Measurements from ENCODE around the gene STRAP. TPM values are rescaled to one million over a fixed set of nuclear protein-coding genes. Genes with fewer than 3 reads are reported as not detected.

The STRAP gene
- total and polyA plus RNA-seq, 2 experiments from 2014 or later: 229 to 403 TPM

DNA sequence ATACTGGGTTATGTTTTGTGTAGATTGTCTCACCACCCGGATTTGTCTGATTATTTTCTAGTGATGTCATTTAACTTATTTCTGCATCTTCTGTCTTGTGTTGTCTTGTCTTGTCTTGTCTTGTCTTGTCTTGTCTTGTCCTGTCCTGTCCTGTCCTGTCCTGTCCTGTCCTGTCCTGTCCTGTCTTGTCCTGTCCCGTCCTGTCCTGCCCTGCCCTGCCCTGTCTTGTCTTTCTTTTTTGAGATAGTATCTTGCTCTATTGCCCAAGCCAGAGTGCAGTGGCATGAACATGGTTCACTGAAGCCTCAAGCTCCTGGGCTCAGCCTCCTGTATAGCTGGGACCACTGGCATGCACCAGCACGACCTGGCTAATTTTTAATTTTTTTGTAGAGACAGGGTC, 54.6 kb downstream of the STRAP start:
- Histone ChIP-seq H2AFZ (no peak overlapping the region), H3K36me3 (ENCODE audit: insufficient read depth) (no peaks in the 10 kb centered on the region), H3K79me2 (replicated peaks; ENCODE audit: insufficient read depth) (no peaks in the 10 kb centered on the region), H3K27me3 (ENCODE audit: insufficient read depth) (no peaks in the 10 kb centered on the region), H3F3A (replicated peaks; ENCODE audit: low read depth) (no peaks in the 10 kb centered on the region), H4K20me1 (replicated peaks; ENCODE audit: insufficient read depth) (no peaks in the 10 kb centered on the region), H3K9me2 (ENCODE audit: insufficient read depth) (no peaks in the 10 kb centered on the region), H3K27ac (ENCODE audit: low read depth) (no peak overlapping the region), H3K4me2 (no peak overlapping the region), H3K4me3 (no peak overlapping the region), H3K4me1 (ENCODE audit: insufficient read depth) (no peaks in the 10 kb centered on the region)
- Mint-ChIP-seq H3K27me3 (ENCODE audit: insufficient read depth, low read depth, poor library complexity) (peaks cover 1% of the 10 kb centered on the region), H3K4me3 (no peak overlapping the region), H3K27ac (no peak overlapping the region; the same call in 1 of the 2 replicates), H3K4me1 (peaks cover 1% of the 10 kb centered on the region; the same call in 2 of the 3 replicates), H3K9me3 (no peaks in the 10 kb centered on the region; the same call in 2 of the 3 replicates), H3K36me3 (ENCODE audit: low read depth) (peaks cover 4% of the 10 kb centered on the region; the same call in 2 of the 3 replicates)
- DNase-seq (ENCODE audit: low spot score) (no peak), ATAC-seq (no peak)
- TF ChIP-seq NANOG (IDR thresholded peaks at IDR 0.05; ENCODE audit: borderline replicate concordance) (no peak), EZH2phosphoT487 (IDR thresholded peaks at IDR 0.05; ENCODE audit: unreplicated experiment) (no peak), ZNF114 (CRISPR knock-in tag; IDR thresholded peaks at IDR 0.05) (no peak)
- TF ChIP-seq, protein P1, sequence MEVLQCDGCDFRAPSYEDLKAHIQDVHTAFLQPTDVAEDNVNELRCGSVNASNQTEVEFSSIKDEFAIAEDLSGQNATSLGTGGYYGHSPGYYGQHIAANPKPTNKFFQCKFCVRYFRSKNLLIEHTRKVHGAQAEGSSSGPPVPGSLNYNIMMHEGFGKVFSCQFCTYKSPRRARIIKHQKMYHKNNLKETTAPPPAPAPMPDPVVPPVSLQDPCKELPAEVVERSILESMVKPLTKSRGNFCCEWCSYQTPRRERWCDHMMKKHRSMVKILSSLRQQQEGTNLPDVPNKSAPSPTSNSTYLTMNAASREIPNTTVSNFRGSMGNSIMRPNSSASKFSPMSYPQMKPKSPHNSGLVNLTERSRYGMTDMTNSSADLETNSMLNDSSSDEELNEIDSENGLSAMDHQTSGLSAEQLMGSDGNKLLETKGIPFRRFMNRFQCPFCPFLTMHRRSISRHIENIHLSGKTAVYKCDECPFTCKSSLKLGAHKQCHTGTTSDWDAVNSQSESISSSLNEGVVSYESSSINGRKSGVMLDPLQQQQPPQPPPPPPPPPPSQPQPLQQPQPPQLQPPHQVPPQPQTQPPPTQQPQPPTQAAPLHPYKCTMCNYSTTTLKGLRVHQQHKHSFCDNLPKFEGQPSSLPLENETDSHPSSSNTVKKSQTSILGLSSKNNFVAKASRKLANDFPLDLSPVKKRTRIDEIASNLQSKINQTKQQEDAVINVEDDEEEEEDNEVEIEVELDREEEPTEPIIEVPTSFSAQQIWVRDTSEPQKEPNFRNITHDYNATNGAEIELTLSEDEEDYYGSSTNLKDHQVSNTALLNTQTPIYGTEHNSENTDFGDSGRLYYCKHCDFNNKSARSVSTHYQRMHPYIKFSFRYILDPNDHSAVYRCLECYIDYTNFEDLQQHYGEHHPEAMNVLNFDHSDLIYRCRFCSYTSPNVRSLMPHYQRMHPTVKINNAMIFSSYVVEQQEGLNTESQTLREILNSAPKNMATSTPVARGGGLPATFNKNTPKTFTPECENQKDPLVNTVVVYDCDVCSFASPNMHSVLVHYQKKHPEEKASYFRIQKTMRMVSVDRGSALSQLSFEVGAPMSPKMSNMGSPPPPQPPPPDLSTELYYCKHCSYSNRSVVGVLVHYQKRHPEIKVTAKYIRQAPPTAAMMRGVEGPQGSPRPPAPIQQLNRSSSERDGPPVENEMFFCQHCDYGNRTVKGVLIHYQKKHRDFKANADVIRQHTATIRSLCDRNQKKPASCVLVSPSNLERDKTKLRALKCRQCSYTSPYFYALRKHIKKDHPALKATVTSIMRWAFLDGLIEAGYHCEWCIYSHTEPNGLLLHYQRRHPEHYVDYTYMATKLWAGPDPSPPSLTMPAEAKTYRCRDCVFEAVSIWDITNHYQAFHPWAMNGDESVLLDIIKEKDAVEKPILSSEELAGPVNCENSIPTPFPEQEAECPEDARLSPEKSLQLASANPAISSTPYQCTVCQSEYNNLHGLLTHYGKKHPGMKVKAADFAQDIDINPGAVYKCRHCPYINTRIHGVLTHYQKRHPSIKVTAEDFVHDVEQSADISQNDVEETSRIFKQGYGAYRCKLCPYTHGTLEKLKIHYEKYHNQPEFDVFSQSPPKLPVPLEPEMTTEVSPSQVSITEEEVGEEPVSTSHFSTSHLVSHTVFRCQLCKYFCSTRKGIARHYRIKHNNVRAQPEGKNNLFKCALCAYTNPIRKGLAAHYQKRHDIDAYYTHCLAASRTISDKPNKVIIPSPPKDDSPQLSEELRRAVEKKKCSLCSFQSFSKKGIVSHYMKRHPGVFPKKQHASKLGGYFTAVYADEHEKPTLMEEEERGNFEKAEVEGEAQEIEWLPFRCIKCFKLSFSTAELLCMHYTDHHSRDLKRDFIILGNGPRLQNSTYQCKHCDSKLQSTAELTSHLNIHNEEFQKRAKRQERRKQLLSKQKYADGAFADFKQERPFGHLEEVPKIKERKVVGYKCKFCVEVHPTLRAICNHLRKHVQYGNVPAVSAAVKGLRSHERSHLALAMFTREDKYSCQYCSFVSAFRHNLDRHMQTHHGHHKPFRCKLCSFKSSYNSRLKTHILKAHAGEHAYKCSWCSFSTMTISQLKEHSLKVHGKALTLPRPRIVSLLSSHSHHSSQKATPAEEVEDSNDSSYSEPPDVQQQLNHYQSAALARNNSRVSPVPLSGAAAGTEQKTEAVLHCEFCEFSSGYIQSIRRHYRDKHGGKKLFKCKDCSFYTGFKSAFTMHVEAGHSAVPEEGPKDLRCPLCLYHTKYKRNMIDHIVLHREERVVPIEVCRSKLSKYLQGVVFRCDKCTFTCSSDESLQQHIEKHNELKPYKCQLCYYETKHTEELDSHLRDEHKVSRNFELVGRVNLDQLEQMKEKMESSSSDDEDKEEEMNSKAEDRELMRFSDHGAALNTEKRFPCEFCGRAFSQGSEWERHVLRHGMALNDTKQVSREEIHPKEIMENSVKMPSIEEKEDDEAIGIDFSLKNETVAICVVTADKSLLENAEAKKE (CRISPR knock-in tag; IDR thresholded peaks at IDR 0.05): no peak

DNA sequence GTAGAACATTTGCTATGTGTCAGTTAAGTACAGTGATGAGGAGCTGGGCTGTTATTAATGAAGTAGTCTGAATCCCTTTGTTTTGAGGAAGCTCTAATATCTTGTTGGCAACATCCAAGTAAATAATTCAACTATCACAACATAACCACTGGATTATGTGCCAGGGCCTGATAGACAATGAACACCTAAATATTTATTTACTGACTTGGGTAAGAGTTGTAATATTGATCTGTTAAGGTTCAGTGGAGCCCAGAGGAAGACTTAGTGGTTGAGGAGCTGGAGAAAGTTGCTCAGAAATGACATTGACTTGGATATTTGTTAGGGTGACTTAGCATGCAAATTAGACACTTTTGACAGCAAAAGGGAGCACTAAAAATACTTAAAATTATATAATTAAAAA, 55.7 kb downstream of the STRAP start:
- Mint-ChIP-seq H3K4me1 (peaks cover 10% of the 10 kb centered on the region), H3K4me3 (no peak overlapping the region), H3K9me3 (no peaks in the 10 kb centered on the region; the same call in 2 of the 3 replicates), H3K36me3 (ENCODE audit: low read depth) (peaks cover 4% of the 10 kb centered on the region; the same call in 2 of the 3 replicates), H3K27ac (no peak overlapping the region), H3K27me3 (ENCODE audit: insufficient read depth, low read depth, poor library complexity) (peaks cover 1% of the 10 kb centered on the region)
- Histone ChIP-seq H3K79me2 (replicated peaks; ENCODE audit: insufficient read depth) (no peaks in the 10 kb centered on the region), H4K20me1 (replicated peaks; ENCODE audit: insufficient read depth) (no peaks in the 10 kb centered on the region), H3K27me3 (ENCODE audit: insufficient read depth) (no peaks in the 10 kb centered on the region), H3K4me2 (no peak overlapping the region), H3K27ac (ENCODE audit: low read depth) (no peak overlapping the region), H3K4me3 (no peak overlapping the region), H3K4me1 (ENCODE audit: insufficient read depth) (peaks cover 9% of the 10 kb centered on the region; the same call in 1 of the 2 replicates), H3F3A (replicated peaks; ENCODE audit: low read depth) (no peaks in the 10 kb centered on the region), H2AFZ (no peak overlapping the region), H3K36me3 (ENCODE audit: insufficient read depth) (no peaks in the 10 kb centered on the region), H3K9me2 (ENCODE audit: insufficient read depth) (no peaks in the 10 kb centered on the region)
- ATAC-seq: no peak
- no peak for DNase-seq (ENCODE audit: low spot score)
- TF ChIP-seq CREB1 (CRISPR knock-in tag; IDR thresholded peaks at IDR 0.05; ENCODE audit: low read depth): no peak
- TF ChIP-seq, protein P1 (CRISPR knock-in tag; IDR thresholded peaks at IDR 0.05): no peak
